Lower leg skin (tissue), 3 donors: Measurements from ENCODE around the gene PTPRT.

Experiments used
- CTCF ChIP-seq, 3 donors: fragments of 450-650 bp; IDR thresholded peaks; one replicate each; pipeline ENCODE4 v1.5.1; 2016; ENCODE audit warnings: antibody characterized with exemption in 3 of 3, mild to moderate bottlenecking in 3 of 3, moderate library complexity in 2 of 3
- POLR2A ChIP-seq, 2 donors: fragments of 450-650 bp; IDR thresholded peaks; one replicate each; pipeline ENCODE4 v1.6.1; 2016 to 2017; ENCODE audit warnings: antibody characterized with exemption in 2 of 2, mild to moderate bottlenecking in 1 of 2, moderate library complexity in 1 of 2

GRCh38 chr20:42338294-42339201 is 851.2 kb downstream of the PTPRT start:
- TF ChIP-seq CTCF (IDR thresholded peaks at IDR 0.05): no peak
- TF ChIP-seq POLR2A (IDR thresholded peaks at IDR 0.05): no peak
